HG03565 (cell line): ENCODE data around the gene HADHA.

Experiments used
- ATAC-seq: cut with Tn5 transposase; IDR thresholded peaks from one replicate; pipeline ENCODE4 v1.9.1; 2021; ENCODE audit warnings: mild to moderate bottlenecking, moderate library complexity; ENCODE audit not compliant: unreplicated experiment

The HADHA gene

DNA sequence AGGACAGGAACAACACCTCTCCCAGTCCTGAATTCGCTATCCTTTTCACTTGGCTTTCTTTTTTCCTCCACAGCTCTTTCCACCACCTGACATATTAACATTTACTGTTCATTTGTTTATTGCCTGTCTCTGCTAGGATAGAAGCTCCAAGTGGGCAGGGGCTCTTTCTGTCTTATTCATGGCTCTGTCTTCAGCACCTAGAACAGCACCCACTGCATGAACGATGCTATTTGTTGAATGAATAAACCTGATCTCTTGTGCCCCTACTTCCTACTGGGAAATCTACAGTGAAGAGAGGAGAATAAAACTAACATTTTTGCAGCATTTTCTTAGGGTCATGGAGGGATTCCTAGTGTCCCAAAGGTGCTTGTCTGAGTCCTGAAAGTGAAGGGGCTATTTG, 95.9 kb downstream of the HADHA start:
- no peak for ATAC-seq

DNA sequence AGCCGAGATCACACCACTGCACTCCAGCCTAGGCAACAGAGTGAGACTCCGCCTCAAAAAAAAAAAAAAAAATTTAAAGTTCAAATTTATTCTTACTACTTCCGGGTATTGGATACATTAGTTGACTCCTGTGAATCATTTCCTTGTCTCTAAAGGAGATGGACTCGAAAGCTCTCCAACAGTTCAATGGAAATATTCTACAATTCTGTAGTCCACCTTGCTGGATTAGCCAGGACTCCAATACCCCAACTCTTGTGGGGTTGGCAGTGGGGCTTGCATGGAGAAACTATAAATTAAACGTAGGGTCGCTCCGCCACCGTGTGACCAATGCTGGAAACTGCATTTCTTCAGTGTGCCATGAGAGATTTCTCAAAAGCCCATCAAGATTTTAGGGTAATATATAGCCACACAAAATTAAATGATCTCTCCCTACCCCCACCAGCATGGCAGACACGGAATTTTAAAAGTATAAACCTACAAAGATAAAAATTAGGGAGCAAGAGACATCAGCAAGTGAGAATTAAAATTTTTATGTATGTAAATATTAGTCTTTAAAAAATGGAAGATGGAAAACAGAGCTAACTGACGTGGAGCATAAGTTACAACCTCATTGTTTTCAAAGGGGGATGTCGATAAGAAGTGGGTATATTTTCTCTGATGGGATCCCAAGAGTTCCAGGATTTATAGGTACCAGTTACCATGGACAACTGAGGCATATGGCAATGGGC, 99.3 kb downstream of the HADHA start:
- ATAC-seq: no peak

DNA sequence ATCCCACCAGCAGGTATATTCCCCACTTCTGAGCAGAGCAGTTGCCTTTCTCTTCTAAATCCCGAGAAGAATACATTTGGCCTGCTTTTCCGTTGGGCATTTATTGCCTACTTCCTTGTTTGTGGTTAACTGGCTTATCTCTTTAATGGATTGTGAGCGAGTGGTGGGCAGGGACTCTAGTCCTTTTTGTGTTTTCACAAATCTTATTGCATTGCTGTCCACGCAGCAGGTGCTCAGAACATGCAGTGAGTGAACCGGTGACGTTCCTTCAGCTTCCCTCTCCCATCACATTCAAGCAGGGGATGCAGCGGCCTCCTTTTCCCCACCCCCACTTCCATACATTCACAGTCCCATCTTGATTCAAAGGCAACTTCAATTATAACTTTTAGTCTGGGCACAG, 100.4 kb downstream of the HADHA start:
- no peak for ATAC-seq

DNA sequence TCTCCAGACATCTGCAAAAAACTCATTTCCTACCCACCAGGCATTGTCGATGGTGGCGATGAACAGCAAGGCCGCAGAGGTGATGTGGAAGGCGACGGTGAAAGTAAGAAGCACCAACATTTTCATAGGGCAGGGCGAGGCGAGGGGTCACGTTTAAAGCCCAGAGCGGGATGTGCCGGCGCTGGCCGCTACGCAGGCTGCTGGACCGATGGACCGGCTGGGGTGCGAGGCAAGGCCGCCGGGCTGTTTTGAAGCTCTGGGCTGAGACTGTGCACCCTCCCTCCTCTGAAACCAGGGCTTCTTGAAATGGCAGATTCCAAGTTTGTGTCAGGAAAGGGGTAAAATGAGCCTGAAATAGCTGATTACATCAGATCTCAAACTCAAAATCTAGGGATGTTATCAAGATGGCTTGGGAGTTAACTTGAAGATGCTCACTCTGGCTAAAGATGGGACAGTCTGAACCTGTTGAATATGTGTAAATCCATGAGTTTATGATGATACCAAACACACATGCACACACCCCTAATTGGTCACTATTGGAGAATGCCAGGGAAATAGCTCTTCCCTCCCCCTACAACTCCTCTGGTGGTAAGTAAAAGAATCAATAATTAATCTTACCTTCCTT, 103.2 kb downstream of the HADHA start:
- ATAC-seq: no peak
